ENCODE measurements around the gene CENPN. TPM values are rescaled to one million over a fixed set of nuclear protein-coding genes. Genes with fewer than 3 reads are reported as not detected.

Gene CENPN
- total RNA-seq, 1 experiment from 2014 or later = 78.6 TPM

DNA sequence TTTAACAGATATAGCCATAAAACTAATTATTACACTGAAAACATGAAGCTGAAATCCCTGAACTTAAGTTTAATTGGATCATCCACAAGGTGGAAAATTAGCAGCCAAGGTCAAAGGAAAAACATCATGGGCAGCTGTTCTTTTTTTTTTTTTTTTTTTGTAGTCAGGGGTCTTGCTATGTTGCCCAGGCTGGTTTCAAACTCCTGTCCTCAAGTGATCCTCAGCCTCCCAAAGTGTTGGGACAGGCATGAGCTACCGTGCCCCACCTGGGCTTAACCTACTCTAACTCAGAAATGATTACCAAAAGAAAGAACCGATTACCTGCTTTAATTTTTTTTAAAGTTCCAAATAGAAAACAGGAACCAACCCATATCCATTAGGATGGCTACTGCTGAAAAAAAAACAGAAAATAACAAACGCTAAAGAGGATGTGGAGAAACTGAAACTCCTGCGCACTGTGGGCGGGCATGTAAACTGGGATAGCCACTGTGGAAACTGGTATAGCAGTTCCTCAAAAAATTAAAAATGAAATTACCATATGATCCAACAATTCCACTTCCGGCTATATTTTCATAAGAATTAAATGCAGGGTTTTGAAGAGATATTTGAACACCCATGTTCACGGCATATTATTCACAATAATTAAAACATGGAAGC, 8.9 kb upstream of the CENPN start:
- H3K36me3 Mint-ChIP-seq (ENCODE audit: insufficient read depth in 1 of 3, low read depth in 3 of 3) = peaks cover 4 to 7% (median 6%) of the 10 kb centered on the region in 3 experiments; a peak in 6 of 7 replicates

More for the DNA sequence above, 8.9 kb upstream of the CENPN start:
- H3K79me2 ChIP-seq (ENCODE audit: insufficient read depth, low read length) = peaks cover 9% of the 10 kb centered on the region; the same call in 1 of the 2 replicates
- H2BK12ac ChIP-seq (ENCODE audit: insufficient read length, low read depth, low read length) = no peak overlapping the region
- H2BK5ac ChIP-seq (ENCODE audit: insufficient read length, low read length) = no peak overlapping the region
- no peak overlapping the region for H3T11ph ChIP-seq (ENCODE audit: low read length)
- Mint-ChIP-seq H3K4me1 (peaks cover 0 to 11% of the 10 kb centered on the region in 2 experiments; a peak in 2 of 4 replicates), H3K27ac (no peak overlapping the region), H3K9me3 (peaks cover 0 to 2% of the 10 kb centered on the region in 2 experiments; a peak in 2 of 5 replicates), H3K4me3 (no peak overlapping the region), H3K27me3 (ENCODE audit: low read depth) (no peaks in the 10 kb centered on the region)
- no peak overlapping the region for H3K18ac ChIP-seq (ENCODE audit: insufficient read length, low read depth, low read length)
- no peak overlapping the region for H4K8ac ChIP-seq (replicated peaks; ENCODE audit: insufficient read length, low read depth, low read length)
- DNase-seq = no peak
- no peak overlapping the region for H3K4ac ChIP-seq (ENCODE audit: low read depth, low read length)
- H2BK20ac ChIP-seq (ENCODE audit: low read depth, low read length, poor library complexity, severe bottlenecking) = no peak overlapping the region
- H2BK120ac ChIP-seq (ENCODE audit: low read depth, low read length, poor library complexity, severe bottlenecking) = no peak overlapping the region
- no peak overlapping the region for H4K5ac ChIP-seq (ENCODE audit: insufficient read length, low read depth, low read length)
- no peaks in the 10 kb centered on the region for H4K20me1 ChIP-seq (ENCODE audit: control insufficient read depth, insufficient read depth, insufficient read length)
- TF ChIP-seq, protein P1, sequence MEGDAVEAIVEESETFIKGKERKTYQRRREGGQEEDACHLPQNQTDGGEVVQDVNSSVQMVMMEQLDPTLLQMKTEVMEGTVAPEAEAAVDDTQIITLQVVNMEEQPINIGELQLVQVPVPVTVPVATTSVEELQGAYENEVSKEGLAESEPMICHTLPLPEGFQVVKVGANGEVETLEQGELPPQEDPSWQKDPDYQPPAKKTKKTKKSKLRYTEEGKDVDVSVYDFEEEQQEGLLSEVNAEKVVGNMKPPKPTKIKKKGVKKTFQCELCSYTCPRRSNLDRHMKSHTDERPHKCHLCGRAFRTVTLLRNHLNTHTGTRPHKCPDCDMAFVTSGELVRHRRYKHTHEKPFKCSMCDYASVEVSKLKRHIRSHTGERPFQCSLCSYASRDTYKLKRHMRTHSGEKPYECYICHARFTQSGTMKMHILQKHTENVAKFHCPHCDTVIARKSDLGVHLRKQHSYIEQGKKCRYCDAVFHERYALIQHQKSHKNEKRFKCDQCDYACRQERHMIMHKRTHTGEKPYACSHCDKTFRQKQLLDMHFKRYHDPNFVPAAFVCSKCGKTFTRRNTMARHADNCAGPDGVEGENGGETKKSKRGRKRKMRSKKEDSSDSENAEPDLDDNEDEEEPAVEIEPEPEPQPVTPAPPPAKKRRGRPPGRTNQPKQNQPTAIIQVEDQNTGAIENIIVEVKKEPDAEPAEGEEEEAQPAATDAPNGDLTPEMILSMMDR (conservative IDR thresholded peaks at IDR 0.05) = no peak
- H3K14ac ChIP-seq (ENCODE audit: insufficient read depth, low read length) = no peak overlapping the region
- H3K9me3 ChIP-seq (ENCODE audit: control insufficient read depth, low read depth, low read length) = no peaks in the 10 kb centered on the region
- no peak overlapping the region for H2AK5ac ChIP-seq (ENCODE audit: insufficient read length, low read length)
- no peak overlapping the region for H2AFZ ChIP-seq (ENCODE audit: low read length)
- no peaks in the 10 kb centered on the region for H3K4me1 ChIP-seq (ENCODE audit: insufficient read depth, low read length)
- no peak overlapping the region for H2BK15ac ChIP-seq (ENCODE audit: low read depth, low read length)
- no peak overlapping the region for H3K27ac ChIP-seq (ENCODE audit: insufficient read length, low read depth, low read length)
- peaks cover 12% of the 10 kb centered on the region for H3K79me1 ChIP-seq (ENCODE audit: insufficient read depth, low read depth, low read length, poor library complexity, severe bottlenecking)
- no peak overlapping the region for H3K9ac ChIP-seq (ENCODE audit: extremely low read depth, insufficient read length, low read length)
- no CpG with 5 or more reads among the region's 7 CpGs for WGBS (ENCODE audit: extremely low coverage, insufficient read length, low lambda C conversion rate)
- no peak overlapping the region for H3K23ac ChIP-seq (ENCODE audit: insufficient read length, low read depth, low read length)
- no peaks in the 10 kb centered on the region for H3K27me3 ChIP-seq (ENCODE audit: insufficient read depth, low read length)
- H3K56ac ChIP-seq (ENCODE audit: insufficient read length, low read depth, low read length) = no peak overlapping the region
- H3K4me2 ChIP-seq (ENCODE audit: insufficient read depth, insufficient read length, low read length) = no peak overlapping the region
- no peak overlapping the region for H4K91ac ChIP-seq (ENCODE audit: insufficient read length, low read depth, low read length)
- no peaks in the 10 kb centered on the region for H3K23me2 ChIP-seq (ENCODE audit: insufficient read length, low read depth, low read length, poor library complexity, severe bottlenecking)
